GM12873 (cell line): ENCODE data around the gene HLX.

Experiments used
- TF ChIP-seq, protein P1 (sequence below): IDR thresholded peaks from 2 replicates; pipeline ENCODE4 v1.5.1; 2012; ENCODE audit warnings: low read depth, mild to moderate bottlenecking, moderate library complexity, low read length, control low read depth; ENCODE audit not compliant: insufficient read depth; ENCODE audit errors: missing control alignments

The HLX gene, protein sequence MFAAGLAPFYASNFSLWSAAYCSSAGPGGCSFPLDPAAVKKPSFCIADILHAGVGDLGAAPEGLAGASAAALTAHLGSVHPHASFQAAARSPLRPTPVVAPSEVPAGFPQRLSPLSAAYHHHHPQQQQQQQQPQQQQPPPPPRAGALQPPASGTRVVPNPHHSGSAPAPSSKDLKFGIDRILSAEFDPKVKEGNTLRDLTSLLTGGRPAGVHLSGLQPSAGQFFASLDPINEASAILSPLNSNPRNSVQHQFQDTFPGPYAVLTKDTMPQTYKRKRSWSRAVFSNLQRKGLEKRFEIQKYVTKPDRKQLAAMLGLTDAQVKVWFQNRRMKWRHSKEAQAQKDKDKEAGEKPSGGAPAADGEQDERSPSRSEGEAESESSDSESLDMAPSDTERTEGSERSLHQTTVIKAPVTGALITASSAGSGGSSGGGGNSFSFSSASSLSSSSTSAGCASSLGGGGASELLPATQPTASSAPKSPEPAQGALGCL

DNA sequence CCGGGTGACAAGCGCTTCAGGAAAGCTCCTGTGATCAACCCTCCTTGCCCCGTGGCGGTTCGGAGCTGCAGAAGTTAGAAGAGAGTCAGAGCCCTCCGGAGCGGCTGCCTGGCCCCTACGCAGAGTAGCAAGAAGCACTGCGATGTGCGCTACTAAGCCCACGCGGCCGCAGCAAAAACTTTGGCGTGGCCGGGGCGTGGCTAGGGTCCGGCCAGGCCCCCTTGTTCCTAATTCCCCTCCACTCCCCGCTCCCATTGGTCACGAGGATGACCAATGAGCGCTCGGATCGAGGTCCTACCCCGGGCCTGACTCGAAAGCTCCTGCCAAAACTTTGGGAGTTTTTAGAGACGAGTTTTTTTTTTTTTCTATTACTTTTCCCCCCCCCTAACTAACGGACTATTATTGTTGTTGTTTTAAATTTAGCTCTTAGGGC, at the start of gene HLX:
HLX (plus strand) TSS at position 368 of the 433 bp plus-strand sequence. CDS start 415 bp downstream, outside the sequence.
- TF ChIP-seq, protein P1, sequence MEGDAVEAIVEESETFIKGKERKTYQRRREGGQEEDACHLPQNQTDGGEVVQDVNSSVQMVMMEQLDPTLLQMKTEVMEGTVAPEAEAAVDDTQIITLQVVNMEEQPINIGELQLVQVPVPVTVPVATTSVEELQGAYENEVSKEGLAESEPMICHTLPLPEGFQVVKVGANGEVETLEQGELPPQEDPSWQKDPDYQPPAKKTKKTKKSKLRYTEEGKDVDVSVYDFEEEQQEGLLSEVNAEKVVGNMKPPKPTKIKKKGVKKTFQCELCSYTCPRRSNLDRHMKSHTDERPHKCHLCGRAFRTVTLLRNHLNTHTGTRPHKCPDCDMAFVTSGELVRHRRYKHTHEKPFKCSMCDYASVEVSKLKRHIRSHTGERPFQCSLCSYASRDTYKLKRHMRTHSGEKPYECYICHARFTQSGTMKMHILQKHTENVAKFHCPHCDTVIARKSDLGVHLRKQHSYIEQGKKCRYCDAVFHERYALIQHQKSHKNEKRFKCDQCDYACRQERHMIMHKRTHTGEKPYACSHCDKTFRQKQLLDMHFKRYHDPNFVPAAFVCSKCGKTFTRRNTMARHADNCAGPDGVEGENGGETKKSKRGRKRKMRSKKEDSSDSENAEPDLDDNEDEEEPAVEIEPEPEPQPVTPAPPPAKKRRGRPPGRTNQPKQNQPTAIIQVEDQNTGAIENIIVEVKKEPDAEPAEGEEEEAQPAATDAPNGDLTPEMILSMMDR, result no peak

DNA sequence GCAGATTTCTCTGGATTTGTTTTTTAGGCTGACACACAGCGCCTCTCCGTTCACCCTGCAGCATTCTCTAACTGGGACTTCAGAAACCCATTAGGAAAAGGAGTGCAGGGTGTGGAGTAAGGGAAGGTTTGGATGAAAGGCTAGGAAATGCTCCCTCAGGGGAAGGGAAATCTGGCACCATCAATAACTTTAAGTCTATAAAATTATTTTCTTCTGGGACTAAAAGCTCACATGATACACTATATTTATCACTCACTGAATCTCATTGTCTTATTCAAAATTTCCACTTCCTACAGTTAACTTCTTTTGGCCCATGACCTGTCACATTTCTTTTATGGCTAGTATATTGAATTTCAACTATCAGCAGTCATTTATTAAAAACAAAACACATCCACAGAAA, 45.8 kb upstream of the HLX start:
- TF ChIP-seq, protein P1, result no peak

DNA sequence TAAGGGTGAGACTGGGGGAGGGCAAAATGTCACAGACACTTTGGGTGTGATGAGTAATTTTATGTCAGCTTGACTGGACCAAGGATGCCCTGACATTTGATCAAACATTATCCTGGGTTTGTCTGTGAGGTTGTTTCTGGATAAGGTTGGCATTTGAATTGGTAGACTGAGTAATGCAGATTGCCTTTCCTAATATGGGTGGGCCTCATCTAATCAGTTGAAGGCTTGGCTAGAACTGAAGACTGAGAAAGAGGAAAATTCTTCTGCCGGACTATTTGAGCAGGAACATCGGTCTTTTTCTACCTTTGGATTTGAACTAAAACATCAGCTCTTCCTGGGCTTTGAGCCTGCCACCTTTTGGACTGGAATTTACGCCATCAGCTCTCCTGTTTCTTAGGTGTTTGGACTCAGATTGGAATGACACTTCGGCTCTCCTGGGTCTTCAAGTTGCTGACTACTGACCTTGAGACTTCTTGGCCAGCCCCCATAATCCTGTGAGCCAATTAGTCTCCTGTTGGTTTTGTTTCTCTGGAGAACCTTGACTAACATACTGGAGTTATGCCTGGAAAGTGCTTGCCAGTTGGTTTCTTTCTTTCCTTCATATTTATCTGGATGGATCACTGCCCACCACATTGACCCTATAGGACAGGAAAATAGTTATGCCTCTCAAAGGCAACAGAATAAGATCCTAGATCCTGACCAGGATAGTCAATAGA, 44.9 kb upstream of the HLX start:
- TF ChIP-seq, protein P1, result no peak

DNA sequence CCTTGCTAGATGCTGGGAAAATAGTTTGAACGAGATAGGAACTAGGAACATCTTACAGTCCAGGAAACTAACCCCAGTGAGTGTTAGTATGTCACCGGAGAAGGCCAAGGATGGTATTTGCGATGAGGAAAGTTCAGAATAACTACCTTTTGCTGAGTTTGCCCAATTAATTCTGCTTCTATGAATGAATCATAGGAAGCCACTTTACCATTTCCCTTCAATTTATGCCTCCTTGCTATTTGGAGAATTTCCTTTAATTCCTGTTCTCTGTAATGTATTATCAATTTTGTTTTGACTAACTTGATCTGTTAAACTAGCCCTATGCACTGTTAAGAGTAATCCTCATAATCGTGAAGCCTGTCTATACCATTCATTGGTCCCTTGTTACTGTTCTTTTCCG, 40.7 kb upstream of the HLX start:
- TF ChIP-seq, protein P1, result no peak

DNA sequence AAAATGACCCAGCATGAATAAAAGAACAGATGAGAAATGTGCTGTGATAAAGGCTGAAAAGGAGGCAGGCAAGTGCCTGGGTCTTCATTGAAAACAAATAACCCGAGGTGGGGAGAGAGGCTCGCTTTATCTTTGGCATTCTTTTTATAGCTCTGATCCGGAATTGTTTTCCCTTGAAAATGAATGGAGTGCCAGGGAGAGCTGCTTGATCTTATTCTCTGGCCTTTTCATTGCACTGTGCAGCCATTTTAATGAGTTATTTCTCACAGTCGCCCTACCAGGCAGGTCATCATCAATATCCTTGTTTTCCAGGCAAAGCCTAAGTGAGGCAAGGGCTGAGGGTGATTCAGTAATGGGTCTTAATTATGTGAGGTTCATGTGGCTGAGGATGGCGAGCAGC, 39.8 kb upstream of the HLX start:
- TF ChIP-seq, protein P1, result no peak

DNA sequence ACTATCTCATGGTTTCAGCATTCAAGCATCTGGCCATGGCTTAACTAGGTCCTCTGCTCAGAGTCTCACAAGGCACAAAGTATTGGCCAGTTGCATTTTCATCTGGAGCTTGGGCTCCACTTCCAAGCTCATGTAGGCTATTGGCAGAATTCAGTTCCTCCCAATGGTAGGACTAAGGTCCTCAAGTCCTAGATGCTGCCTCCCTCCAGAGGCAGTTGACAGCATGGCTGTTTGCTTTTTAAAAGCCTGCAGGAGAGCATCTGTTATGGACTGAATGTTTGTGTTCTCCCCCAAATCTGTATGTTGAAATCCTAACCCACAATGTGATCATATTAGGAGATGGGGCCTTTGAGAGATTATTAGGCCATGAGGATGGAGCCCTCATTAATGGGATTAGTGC, 38.0 kb upstream of the HLX start:
- TF ChIP-seq, protein P1, result no peak

DNA sequence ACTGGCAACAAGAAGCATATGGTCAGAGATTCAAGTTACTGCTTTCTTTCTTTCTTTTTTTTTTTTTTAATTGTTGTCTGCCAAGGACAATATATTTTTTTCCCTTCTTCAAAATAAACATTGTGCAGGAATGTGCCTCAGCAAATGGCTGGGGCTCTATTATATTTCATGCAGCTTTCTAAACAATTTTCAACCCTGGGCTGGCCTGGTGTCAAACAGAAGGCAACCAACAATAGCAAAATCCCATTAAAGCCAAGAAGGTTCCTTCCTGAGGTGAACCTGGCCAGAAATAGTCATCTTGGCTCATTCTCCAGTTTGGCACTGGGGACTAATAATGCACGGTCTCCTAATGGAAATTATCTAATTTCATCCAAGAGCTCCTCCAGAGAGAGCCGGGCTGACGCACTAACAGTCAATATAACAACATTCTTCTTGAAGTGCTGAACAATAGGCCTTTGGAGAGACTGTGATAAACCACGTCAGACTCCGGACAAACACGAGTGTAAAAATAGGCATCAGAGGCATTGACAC, 35.7 kb upstream of the HLX start:
- TF ChIP-seq, protein P1, result no peak
